Naive thymus-derived CD4-positive, alpha-beta T cell (primary cell): Measurements from ENCODE around the gene ABCF3. TPM values are rescaled to one million over a fixed set of nuclear protein-coding genes. Genes with fewer than 3 reads are reported as not detected.
A peak's percentile ranks its signal among the peaks of the same experiment; 100 is the strongest.
"Not testable (repeated sequence)": the region's sequence is repeated elsewhere in the genome, so short reads cannot be mapped to it uniquely, and the experiment has no call there.

ENCODE experiments used
- ATAC-seq: fragments of 150-1000 bp; cut with Tn5 transposase; 2 replicates; pipeline ENCODE4 v1.10.0; 2021; ENCODE audit warnings: mild to moderate bottlenecking, moderate library complexity
- CTCF ChIA-PET: fragments of 350-600 bp; sonication (Branson Sonifier 250); formaldehyde crosslinking; loops from one replicate; lab custom pipeline; 2021; ENCODE audit warnings: antibody characterized with exemption; lab: Charles Lee
- POLR2A ChIA-PET: fragments of 350-600 bp; sonication (Branson Sonifier 250); formaldehyde crosslinking; loops from one replicate; lab custom pipeline; 2021; ENCODE audit warnings: antibody characterized with exemption, inconsistent platforms; lab: Charles Lee
- DNase-seq, 9 donors: peaks; one replicate each; pipeline versions ENCODE4 v3.0.0 to v3.0.0-alpha.2; 2020 to 2022; ENCODE audit warnings: mixed read lengths in 1 of 9
- H3K27ac ChIP-seq: one replicate; pipeline ENCODE4 v1.7.0; 2013; ENCODE audit warnings: mild to moderate bottlenecking, low read depth, low read length, moderate library complexity
- H3K27me3 ChIP-seq, 2 donors: one replicate each; pipeline ENCODE4 v1.7.0; 2013; ENCODE audit warnings: low read length in 2 of 2, mild to moderate bottlenecking in 2 of 2, moderate library complexity in 2 of 2; ENCODE audit not compliant: control insufficient read depth in 2 of 2, insufficient read depth in 2 of 2
- H3K36me3 ChIP-seq, 3 experiments: 1 replicate in 2 of 3; 2 replicates in 1 of 3; pipeline ENCODE4 v1.7.0; 2013; ENCODE audit warnings: low read length in 3 of 3, mild to moderate bottlenecking in 3 of 3, moderate library complexity in 1 of 3; ENCODE audit not compliant: insufficient read depth in 3 of 3, control insufficient read depth in 2 of 3
- H3K4me1 ChIP-seq, 2 donors: one replicate each; pipeline ENCODE4 v1.7.0; 2013; ENCODE audit warnings: low read length in 2 of 2, mild to moderate bottlenecking in 2 of 2, moderate library complexity in 1 of 2; ENCODE audit not compliant: control insufficient read depth in 2 of 2, insufficient read depth in 2 of 2
- H3K4me3 ChIP-seq: 2 replicates; pipeline ENCODE4 v1.7.0; 2013; ENCODE audit warnings: mild to moderate bottlenecking, low read length
- H3K9me3 ChIP-seq, 3 experiments: 1 replicate in 2 of 3; 2 replicates in 1 of 3; pipeline ENCODE4 v1.7.0; 2013; ENCODE audit warnings: low read length in 3 of 3; ENCODE audit not compliant: control insufficient read depth in 2 of 3
- H3K27ac Mint-ChIP-seq, 9 donors: one replicate each; pipeline ENCODE4 v1.8.0; 2020 to 2022; ENCODE audit warnings: mixed read lengths in 9 of 9, mild to moderate bottlenecking in 8 of 9, moderate library complexity in 5 of 9, inconsistent platforms in 2 of 9
- H3K27me3 Mint-ChIP-seq, 5 donors: one replicate each; pipeline ENCODE4 v1.8.0; 2021 to 2022; ENCODE audit warnings: mixed read lengths in 5 of 5, mild to moderate bottlenecking in 1 of 5
- H3K36me3 Mint-ChIP-seq, 5 donors: one replicate each; pipeline ENCODE4 v1.8.0; 2020 to 2022; ENCODE audit warnings: mixed read lengths in 5 of 5, mild to moderate bottlenecking in 3 of 5, inconsistent platforms in 1 of 5
- H3K4me1 Mint-ChIP-seq, 7 donors: one replicate each; pipeline ENCODE4 v1.8.0; 2020 to 2022; ENCODE audit warnings: mixed read lengths in 7 of 7, mild to moderate bottlenecking in 3 of 7, inconsistent platforms in 1 of 7
- H3K4me3 Mint-ChIP-seq, 10 donors: one replicate each; pipeline ENCODE4 v1.8.0; 2020 to 2022; ENCODE audit warnings: mild to moderate bottlenecking in 10 of 10, mixed read lengths in 10 of 10, moderate library complexity in 6 of 10, inconsistent platforms in 2 of 10
- H3K9me3 Mint-ChIP-seq, 11 donors: one replicate each; pipeline ENCODE4 v1.8.0; 2020 to 2022; ENCODE audit warnings: mixed read lengths in 11 of 11, mild to moderate bottlenecking in 4 of 11, inconsistent platforms in 1 of 11, moderate library complexity in 1 of 11
- intact Hi-C, 2 donors: fragments of 100-400 bp; cut with micrococcal nuclease; formaldehyde crosslinking; loops; one replicate each; pipeline ENCODE4 v1.15.1; 2023
- polyA plus RNA-seq, 2 donors: library from polyadenylated mRNA; unstranded; fragments of 300-500 nt; fragmentation: Illumina TruSeq; gene quantifications; one replicate each; pipeline ENCODE4 v1.2.3, GENCODE V29; 2021
- total RNA-seq, 6 experiments: library from RNA in 5 of 6; stranded (reverse) in 5 of 6; gene quantifications; 1 replicate in 5 of 6; 2 replicates in 1 of 6; pipeline ENCODE4 v1.2.3 and lab custom pipeline; 2021 to 2026

ABCF3 gene
- total and polyA plus RNA-seq, 7 experiments from 2014 or later = 47.0 to 153 (median 102) TPM

DNA sequence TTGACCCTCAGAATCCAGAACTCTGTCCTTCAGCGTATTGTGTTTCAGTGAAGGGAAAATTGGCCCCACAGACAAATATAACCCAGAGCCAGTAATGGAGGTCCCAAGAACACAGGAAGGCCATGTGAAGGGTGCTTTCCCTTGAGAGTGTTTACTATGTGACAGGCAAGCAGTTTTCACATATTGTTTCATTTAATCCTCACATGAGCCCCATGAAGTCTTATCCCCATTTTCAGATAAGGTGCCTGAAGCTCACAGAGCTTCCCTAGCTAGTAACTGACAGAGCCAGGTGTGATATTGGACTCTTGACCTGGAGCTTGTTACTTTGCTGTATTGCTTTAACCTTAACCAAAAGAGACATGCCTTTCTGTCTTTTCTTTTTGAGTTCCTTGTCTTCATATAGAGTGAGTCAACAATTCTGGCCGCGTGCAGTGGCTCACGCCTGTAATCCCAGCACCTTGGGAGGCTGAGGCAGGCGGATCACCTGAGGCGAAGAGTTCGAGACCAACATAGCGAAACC, 40.2 kb upstream of the ABCF3 start:
- intact Hi-C loops = loop anchor here in 1 of 2 donors (1.0 to 2.0 kb wide), 5 partner anchors 9 to 395 kb away; partner anchors contain the start of genes DVL3 and EIF2B5
- Histone ChIP-seq H3K27me3 (no peaks in the 10 kb centered on the region), H3K4me1 (no peaks in the 10 kb centered on the region), H3K4me3 (no peak overlapping the region), H3K36me3 (peaks cover 12 to 53% (median 21%) of the 10 kb centered on the region in 3 experiments), H3K9me3 (no peaks in the 10 kb centered on the region), H3K27ac (no peak overlapping the region)
- Mint-ChIP-seq H3K9me3 (no peaks in the 10 kb centered on the region), H3K4me3 (no peak overlapping the region), H3K4me1 (peaks cover 0 to 7% (median 0%) of the 10 kb centered on the region in 7 donors), H3K36me3 (peaks cover 0 to 25% (median 13%) of the 10 kb centered on the region in 5 donors), H3K27ac (peak overlapping the region in 1 of 9 donors; percentile 43), H3K27me3 (no peaks in the 10 kb centered on the region)
- ChIA-PET CTCF (interaction anchor here (0.6 to 1.8 kb wide), 5 partner anchors 12 to 152 kb away, joined by 3 to 5 read pairs (median 3); no protein-coding TSS in a partner anchor), POLR2A (interaction anchor here (0.8 to 2.0 kb wide), 3 partner anchors 10 to 200 kb away, joined by 3 to 8 read pairs (median 3); partner anchors contain the start of genes EEF1AKMT4 and EIF2B5)
- DNase-seq (no peak), ATAC-seq (no peak)

DNA sequence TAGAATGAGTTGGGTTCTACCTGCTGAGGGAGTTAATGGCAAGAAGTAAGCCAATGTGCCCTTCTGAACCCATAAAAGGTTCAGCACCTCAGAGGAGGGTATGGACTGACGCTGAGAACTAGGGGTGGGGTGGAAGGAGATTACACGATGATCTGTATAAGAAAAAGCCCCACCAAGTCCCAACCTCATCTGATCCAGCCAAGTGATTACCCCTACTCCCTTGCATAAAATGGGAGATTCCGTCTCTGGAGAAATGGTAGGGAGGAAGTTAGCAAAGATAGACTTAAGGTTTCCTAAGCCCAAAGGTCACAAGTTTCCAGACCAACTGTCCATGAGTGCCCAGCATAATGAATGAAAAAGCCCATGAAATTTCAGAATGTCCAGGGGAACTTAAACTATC, 37.9 kb upstream of the ABCF3 start:
- intact Hi-C loops = no loop called here
- Mint-ChIP-seq H3K4me1 (peaks cover 0 to 1% (median 0%) of the 10 kb centered on the region in 7 donors), H3K36me3 (peaks cover 0 to 6% (median 0%) of the 10 kb centered on the region in 5 donors), H3K27ac (no peak overlapping the region), H3K4me3 (no peak overlapping the region), H3K9me3 (no peaks in the 10 kb centered on the region), H3K27me3 (no peaks in the 10 kb centered on the region)
- ChIA-PET POLR2A (interaction anchor here (1.0 kb wide), 1 partner anchor 13 kb away, joined by 5 read pairs; the partner anchor contains the start of gene EIF2B5), CTCF (interaction anchor here (0.8 kb wide), 1 partner anchor 220 kb away, joined by 3 read pairs; no protein-coding TSS in a partner anchor)
- no peak for DNase-seq
- Histone ChIP-seq H3K9me3 (no peaks in the 10 kb centered on the region), H3K4me3 (no peak overlapping the region), H3K36me3 (peaks cover 6 to 31% (median 9%) of the 10 kb centered on the region in 3 experiments), H3K27ac (no peak overlapping the region), H3K27me3 (no peaks in the 10 kb centered on the region), H3K4me1 (no peaks in the 10 kb centered on the region)
- no peak for ATAC-seq

DNA sequence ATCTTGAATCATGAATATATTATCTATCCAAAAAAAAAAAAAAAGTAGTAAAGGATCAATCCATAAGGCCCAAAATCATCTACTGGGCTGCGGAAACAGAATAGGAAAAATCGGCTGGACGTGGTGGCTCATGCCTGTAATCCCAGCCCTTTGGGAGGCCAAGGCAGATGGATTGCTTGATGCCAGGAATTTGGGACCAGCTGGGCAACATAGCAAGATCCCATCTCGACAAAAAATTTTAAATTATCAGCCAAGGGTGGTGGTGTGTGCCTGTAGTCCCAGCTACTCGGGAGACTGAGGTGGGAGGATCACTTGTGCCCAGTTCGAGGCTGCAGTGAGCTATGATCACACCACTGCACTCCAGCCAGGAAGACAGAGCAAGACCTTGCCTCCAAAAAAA, 36.9 kb upstream of the ABCF3 start:
- ATAC-seq (no peak), DNase-seq (no peak)
- Mint-ChIP-seq H3K27me3 (no peaks in the 10 kb centered on the region), H3K9me3 (no peaks in the 10 kb centered on the region), H3K36me3 (peaks cover 0 to 6% (median 0%) of the 10 kb centered on the region in 5 donors), H3K4me1 (peaks cover 0 to 4% (median 0%) of the 10 kb centered on the region in 7 donors), H3K27ac (no peak overlapping the region), H3K4me3 (no peak overlapping the region)
- intact Hi-C loops = no loop called here
- CTCF ChIA-PET = no interaction called here
- Histone ChIP-seq H3K36me3 (peaks cover 0 to 20% (median under 1%) of the 10 kb centered on the region in 3 experiments), H3K4me1 (no peaks in the 10 kb centered on the region), H3K27ac (no peak overlapping the region), H3K27me3 (no peaks in the 10 kb centered on the region), H3K4me3 (no peak overlapping the region), H3K9me3 (no peaks in the 10 kb centered on the region)
- POLR2A ChIA-PET = interaction anchor here (1.0 kb wide), 1 partner anchor 14 kb away, joined by 5 read pairs; the partner anchor contains the start of gene EIF2B5

DNA sequence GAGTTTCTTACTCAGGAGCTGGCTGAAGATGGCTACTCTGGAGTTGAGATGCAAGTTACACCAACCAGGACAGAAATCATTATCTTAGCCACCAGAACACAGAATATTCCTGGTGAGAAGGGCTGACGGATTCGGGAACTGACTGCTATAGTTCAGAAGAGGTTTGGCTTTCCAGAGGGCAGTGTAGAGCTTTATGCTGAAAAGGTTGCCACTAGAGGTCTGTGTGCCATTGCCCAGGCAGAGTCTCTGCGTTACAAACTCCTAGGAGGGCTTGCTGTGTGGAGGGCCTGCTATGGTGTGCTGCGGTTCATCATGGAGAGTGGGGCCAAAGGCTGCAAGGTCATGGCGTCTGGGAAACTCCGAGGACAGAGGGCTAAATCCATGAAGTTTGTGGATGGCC, 36.2 kb upstream of the ABCF3 start:
- peaks cover 0 to 14% (median 0%) of the 10 kb centered on the region in 3 experiments for H3K36me3 ChIP-seq
- H3K27me3 ChIP-seq, POLR2A ChIA-PET, CTCF ChIA-PET, intact Hi-C loops, DNase-seq, H3K4me3 Mint-ChIP-seq, H3K27ac ChIP-seq, H3K36me3 Mint-ChIP-seq, H3K9me3 Mint-ChIP-seq, H3K4me1 Mint-ChIP-seq, H3K4me1 ChIP-seq, H3K27ac Mint-ChIP-seq, H3K9me3 ChIP-seq, H3K27me3 Mint-ChIP-seq, H3K4me3 ChIP-seq, ATAC-seq: not testable (repeated sequence)

- POLR2A ChIA-PET = interaction anchor here (1.2 to 2.1 kb wide), 3 partner anchors 14 to 20 kb away, joined by 4 to 13 read pairs (median 12); partner anchors contain the start of gene EIF2B5
- ATAC-seq (peak; percentile 82), DNase-seq (peak in 7 of 9 donors; percentile 31 to 75 (median 39))
- H3K4me1 Mint-ChIP-seq = peaks cover 14 to 39% (median 28%) of the 10 kb centered on the region in 7 donors
- CTCF ChIA-PET = interaction anchor here (1.1 kb wide), 1 partner anchor 19 kb away, joined by 3 read pairs; no protein-coding TSS in a partner anchor
- no peaks in the 10 kb centered on the region for H3K27me3 Mint-ChIP-seq
- H3K36me3 Mint-ChIP-seq = peaks cover 0 to 3% (median 0%) of the 10 kb centered on the region in 5 donors
- peak within 1 kb of the TSS; percentile 60 for H3K27ac ChIP-seq
- H3K9me3 ChIP-seq = no peaks in the 10 kb centered on the region
- H3K9me3 Mint-ChIP-seq = no peaks in the 10 kb centered on the region
- peaks cover 10 to 13% of the 10 kb centered on the region in 2 donors for H3K4me1 ChIP-seq
- H3K4me3 ChIP-seq = peak within 1 kb of the TSS; percentile 84
- H3K27me3 ChIP-seq = no peaks in the 10 kb centered on the region
- H3K27ac Mint-ChIP-seq = peak within 1 kb of the TSS; percentile 81 to 91 (median 87)
- no peaks in the 10 kb centered on the region for H3K36me3 ChIP-seq
- peak within 1 kb of the TSS; percentile 94 to 100 (median 96) for H3K4me3 Mint-ChIP-seq
- intact Hi-C loops = loop anchor here (1.0 to 2.0 kb wide), 5 partner anchors 10 to 94 kb away; partner anchors contain the start of genes AP2M1 (in 2 of the 2), EIF2B5 (in 2 of the 2), ALG3 (in 1 of the 2) and EEF1AKMT4 (in 1 of the 2)
Measured at GRCh38 chr3:184154885-184155643, 30.9 kb upstream of the ABCF3 start, which contains the start of gene DVL3. TSS of gene DVL3 (plus strand) at chr3:184155377. CDS start at chr3:184155636, 259 bp downstream.
